HCT116 (cell line): ENCODE measurements around the gene RBPJ.

ENCODE experiments used
- POLR2A ChIP-seq: IDR thresholded peaks from 2 replicates; pipeline ENCODE4 v1.7.0; 2011; ENCODE audit warnings: borderline replicate concordance; ENCODE audit not compliant: insufficient read depth, insufficient read length; ENCODE audit errors: extremely low read depth
- POLR2AphosphoS5 ChIP-seq: IDR thresholded peaks from 2 replicates; pipeline ENCODE4 v1.6.1; 2011; ENCODE audit warnings: mild to moderate bottlenecking, low read depth, low read length, moderate library complexity

- TF ChIP-seq POLR2AphosphoS5 (no peak), POLR2A (no peak)
These were observed 92.8 kb downstream of the RBPJ start for GRCh38 chr4:26413582-26413981.
